ENCODE measurements around the gene UBE2V1.

Gene UBE2V1

DNA sequence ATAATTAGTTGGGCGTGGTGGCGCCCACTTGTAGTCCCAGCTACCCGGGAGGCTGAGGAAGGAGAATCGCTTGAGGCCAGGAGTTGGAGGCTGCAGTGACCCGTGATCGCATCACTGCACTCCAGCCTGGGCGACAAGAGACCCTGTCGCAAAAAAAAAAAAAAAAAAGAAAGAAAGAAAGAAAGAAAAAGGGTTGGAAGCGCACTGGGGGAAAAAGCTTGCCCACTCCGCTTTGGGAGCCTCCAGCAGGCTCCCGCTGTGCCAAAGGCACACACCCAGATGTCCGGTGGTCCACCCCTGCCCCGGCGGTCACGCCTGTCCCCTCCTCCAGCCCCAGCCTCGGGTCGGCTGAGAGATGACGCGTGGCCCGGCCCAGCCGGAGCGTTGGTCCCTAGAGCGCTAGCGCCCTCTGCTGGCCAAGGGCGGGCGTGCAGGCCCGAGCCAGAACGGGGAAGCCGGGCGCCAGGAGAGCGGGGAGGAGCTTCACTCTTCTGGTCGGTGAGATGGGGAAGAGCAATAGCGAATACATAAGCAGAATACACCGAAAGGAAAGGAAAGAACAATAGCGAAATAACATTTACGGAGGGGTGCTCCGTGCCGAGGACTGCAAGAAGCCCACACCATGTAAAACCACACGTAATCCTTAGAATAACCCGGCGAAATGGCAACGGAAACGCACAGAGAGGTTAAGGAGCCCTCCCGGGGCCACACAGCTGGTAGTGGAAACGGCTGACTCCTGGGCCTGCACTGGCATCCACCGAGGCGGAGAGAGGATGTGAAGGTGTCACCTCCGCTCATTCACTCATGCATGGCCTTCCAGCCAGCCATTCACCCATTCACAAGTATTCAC is 41.7 kb downstream of the UBE2V1 start:
- TF ChIP-seq, protein P1, sequence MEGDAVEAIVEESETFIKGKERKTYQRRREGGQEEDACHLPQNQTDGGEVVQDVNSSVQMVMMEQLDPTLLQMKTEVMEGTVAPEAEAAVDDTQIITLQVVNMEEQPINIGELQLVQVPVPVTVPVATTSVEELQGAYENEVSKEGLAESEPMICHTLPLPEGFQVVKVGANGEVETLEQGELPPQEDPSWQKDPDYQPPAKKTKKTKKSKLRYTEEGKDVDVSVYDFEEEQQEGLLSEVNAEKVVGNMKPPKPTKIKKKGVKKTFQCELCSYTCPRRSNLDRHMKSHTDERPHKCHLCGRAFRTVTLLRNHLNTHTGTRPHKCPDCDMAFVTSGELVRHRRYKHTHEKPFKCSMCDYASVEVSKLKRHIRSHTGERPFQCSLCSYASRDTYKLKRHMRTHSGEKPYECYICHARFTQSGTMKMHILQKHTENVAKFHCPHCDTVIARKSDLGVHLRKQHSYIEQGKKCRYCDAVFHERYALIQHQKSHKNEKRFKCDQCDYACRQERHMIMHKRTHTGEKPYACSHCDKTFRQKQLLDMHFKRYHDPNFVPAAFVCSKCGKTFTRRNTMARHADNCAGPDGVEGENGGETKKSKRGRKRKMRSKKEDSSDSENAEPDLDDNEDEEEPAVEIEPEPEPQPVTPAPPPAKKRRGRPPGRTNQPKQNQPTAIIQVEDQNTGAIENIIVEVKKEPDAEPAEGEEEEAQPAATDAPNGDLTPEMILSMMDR (IDR thresholded peaks at IDR 0.05), result peak; percentile 99

DNA sequence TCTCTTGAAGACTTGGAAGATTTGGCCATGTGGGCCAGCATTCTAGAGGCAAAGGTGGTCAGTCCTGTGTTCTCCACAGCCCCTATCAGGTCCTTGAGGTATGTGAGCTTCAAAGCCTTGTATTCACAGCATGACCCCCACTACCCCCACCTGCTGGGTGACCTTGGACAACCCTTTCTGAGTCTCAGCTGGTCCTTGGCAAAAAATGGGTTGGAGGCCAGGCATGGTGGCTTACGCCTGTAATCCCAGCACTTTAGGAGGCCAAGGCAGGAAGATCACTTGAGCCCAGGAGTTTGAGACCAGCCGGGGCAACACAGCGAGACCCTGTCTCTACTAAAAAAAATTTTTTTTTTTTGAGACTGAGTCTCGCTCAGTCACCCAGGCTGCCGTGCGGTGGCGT is 42.6 kb downstream of the UBE2V1 start:
- TF ChIP-seq, protein P1 (IDR thresholded peaks at IDR 0.05), result no peak

DNA sequence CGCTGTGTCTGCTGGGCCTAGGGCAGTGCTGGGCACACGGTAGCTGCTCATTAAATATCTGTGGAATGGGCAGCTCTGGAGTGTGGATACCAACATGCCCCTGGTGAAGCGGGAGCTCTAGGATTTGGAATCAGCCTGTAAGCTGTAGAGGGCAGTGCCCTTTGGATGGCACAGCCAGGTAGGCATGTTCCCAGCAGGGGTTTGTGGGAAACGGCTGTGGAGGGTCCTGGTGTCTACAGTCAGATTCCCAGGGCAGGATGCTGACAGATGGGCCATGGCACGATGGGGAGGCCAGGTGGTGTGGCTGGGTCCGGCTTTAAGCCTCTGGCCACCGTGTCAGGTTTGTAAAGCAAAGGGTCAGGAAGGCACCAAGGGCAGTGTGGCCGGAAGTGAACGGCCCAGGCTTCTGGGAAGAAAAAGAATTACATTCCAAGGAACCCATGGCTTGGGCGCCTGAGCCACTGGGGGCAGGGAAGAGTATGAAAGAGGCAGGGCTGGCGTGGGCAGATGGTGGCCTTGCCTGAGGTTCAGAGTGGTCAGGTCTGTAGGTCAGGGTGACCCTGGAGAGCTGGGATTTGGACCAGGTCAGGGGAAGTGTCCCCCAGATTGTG is 44.8 kb downstream of the UBE2V1 start:
- TF ChIP-seq, protein P1 (IDR thresholded peaks at IDR 0.05), result no peak

DNA sequence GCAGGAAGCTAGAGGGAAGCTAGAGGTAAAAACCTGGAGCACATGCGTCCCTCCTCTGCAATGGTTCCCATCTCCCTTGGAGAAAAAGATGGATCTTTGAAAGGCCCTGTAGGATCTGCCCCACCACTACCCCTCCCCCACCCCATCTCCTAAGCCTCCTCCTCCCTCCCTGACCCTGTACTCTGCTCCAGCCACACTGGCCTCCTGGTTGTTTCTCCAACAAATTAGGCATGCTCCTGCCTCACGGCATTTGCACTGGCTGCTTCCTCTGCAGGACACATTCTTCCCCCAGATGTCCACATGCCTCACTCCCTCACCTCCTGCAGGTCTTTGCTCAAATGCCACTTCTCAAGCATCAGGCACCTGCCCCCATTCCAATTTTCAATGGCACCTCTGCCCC is 45.5 kb downstream of the UBE2V1 start:
- TF ChIP-seq, protein P1 (IDR thresholded peaks at IDR 0.05), result no peak

DNA sequence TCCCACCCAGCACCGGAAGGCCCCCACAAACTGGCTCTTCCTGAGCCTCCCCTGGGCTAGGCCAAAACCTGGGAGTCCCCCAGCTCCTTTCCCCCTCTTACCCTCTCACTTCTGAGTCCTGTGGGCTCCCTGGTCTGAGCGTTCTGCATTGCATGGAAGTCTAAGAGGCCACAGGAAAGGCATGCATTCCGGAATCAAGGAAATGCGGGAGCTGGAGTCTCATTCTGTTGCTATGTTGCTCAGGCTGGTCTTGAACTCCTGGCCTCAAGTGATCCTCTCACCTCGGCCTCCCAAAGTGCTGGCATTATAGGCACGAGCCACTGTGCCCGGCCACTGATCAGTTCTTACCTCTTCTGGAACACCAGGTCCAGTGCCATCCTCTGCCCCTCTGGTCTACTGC is 45.9 kb downstream of the UBE2V1 start:
- TF ChIP-seq, protein P1 (IDR thresholded peaks at IDR 0.05), result no peak

DNA sequence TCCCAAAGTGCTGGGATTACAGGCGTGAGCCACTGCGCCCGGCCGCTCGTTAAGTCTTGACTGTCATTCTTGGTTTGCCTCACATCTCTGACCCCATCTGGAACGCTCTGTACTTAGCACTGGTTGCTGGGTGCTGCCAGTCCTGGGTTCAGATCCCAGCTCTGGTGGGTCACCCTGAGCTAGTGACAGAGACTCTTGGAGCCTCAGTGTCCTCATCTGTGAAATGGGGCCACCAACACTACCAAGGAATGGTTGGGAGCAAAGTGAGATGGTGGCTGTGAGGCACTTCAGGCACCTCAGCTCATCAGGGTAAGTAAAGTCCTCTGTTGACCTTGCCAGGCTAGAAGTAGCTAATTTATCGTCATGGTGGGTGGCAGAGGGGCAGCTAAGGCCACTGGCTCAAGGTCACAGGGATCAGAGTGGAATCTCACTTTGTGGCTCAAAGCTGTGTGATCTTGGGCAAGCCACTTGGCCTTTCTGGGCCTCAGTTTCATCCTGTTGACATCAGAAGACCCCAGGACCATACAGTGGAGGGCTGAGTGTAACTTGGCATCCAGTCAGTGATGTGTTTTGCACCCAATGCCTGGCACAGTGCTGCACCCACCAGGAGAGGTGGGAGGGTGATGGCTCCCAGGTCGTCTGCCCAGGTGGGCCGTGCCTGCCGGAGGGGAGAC is 46.7 kb downstream of the UBE2V1 start:
- TF ChIP-seq, protein P1 (IDR thresholded peaks at IDR 0.05), result no peak

DNA sequence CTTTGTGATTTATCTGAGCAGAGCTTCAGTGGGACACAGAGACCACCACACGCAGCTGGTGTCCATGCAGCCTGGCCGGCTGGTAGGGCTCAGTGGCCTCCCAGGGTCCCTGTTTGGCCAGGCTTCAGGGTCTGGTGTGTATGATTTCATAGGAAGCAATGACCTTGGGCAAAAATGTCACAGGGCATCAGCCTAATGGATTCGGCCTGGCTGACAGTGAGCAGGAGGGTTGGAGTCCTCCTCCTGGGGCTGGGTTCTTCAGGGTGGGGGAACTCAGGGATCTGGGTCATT is 47.7 kb downstream of the UBE2V1 start:
- TF ChIP-seq, protein P1 (IDR thresholded peaks at IDR 0.05), result no peak
